HG02938 (cell line): ENCODE results near the gene NOP9.
"Not testable (repeated sequence)": the region's sequence is repeated elsewhere in the genome, so short reads cannot be mapped to it uniquely, and the experiment has no call there.

ENCODE experiments used
- ATAC-seq: cut with Tn5 transposase; IDR thresholded peaks from one replicate; pipeline ENCODE4 v1.9.1; 2021; ENCODE audit warnings: mild to moderate bottlenecking, moderate library complexity; ENCODE audit not compliant: unreplicated experiment

The NOP9 gene

DNA sequence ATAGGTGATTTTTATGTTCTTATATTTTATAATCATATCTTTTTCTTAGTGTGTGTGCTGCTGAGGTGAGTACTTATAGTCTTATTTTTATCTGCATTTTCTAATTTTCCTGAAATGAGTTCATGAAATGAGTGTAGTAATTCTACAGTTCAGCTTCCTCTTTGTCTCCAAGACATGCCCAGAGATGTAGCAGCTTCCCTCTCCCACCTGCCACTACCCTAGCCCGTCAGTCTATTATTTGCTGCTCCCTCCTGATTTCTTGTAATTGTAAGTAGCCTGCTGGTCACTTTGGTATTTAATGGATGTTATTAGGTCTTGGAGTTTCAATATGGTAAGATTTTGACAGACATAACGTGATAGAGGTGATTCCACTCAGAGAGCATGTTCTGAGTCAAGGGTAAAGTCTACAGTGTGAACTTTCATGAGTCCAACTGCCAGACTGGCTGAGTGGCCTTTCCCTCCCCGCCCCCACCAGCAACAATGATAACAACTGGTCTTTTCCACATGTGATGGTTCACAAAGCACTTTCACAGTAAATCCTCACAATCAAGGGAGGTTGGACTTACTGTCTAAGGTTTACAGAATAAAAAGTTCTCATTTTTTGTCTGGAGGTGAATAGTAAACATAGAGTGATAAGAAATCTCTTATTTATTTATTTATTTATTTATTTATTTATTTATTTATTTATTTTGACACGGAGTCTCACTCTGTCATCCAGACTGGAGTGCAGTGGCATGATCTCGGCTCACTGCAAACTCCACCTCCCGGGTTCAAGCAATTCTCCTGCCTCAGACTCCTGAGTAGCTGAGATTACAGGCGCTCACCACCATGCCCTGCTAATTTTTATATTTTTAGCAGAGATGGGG is 44.4 kb downstream of the NOP9 start:
- ATAC-seq, result no peak

DNA sequence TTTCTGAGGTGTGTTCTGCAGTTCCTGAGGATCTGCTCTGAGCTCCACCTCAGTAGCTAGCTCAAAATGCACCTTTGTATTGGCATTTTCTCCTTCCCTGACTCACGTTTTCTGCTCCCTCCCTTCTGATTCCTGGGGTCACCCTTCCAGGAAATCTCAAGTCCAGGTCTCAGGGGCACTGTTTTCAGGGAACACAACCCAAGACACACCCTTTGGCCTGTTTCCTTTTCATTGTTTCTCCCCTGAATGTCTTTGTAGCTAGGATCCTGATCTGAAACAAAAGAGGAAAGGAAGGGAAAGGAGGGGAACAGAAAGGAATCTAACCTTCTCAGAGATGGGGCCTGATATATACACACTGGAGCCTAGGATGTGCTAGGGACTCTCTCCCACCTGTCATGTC is 47.5 kb downstream of the NOP9 start:
- ATAC-seq, result no peak

DNA sequence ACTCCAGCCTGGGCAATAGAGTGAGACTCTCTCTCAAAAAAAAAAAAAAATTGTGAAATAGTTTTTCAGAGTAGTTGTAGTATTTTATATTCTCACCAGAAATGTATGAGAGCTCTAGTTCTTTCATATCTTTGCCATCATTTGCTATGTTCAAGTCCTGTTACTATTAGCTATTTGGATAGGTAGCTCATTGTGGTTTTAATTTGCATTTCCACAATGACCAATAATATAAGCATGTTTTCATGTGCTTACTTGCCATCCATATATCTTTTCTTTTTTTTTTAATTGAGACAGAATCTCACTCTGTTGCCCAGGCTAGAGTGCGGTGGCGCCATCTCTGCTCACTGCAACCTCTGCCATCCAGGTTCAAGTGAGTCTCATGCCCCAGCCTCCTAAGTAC is 48.5 kb downstream of the NOP9 start:
- no peak for ATAC-seq

GRCh38 chr14:24349742-24350141 is 50.1 kb downstream of the NOP9 start:
- ATAC-seq, result no peak

- no peak for ATAC-seq
Observed at GRCh38 chr14:24351517-24351916, 51.9 kb downstream of the NOP9 start.

- ATAC-seq, result no peak
Observed at GRCh38 chr14:24353559-24354481, 54.2 kb downstream of the NOP9 start.

GRCh38 chr14:24354482-24354825 is 54.8 kb downstream of the NOP9 start:
- not testable (repeated sequence) for ATAC-seq

GRCh38 chr14:24355009-24355408 is 55.4 kb downstream of the NOP9 start:
- ATAC-seq, result no peak

DNA sequence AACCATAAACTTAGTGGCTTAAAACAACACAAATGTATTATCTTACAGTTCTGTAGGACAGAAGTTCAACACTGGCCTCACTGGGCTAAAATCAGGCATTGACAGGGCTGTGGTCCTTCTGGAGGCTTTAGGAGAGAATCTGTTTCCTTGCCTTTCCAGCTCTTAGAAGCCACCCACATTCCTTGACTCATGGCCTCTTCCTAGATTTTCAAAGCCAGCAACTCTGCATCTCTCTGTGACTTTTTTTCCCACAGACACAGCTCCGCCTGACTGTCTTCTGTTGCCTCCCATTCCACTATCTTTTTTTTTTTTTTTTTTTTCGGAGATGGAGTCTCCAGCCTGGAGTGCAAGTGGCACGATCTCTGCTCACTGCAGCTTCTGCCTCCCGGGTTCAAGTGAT is 56.6 kb downstream of the NOP9 start:
- no peak for ATAC-seq
